ENCODE results near the gene GRID2.

DNA sequence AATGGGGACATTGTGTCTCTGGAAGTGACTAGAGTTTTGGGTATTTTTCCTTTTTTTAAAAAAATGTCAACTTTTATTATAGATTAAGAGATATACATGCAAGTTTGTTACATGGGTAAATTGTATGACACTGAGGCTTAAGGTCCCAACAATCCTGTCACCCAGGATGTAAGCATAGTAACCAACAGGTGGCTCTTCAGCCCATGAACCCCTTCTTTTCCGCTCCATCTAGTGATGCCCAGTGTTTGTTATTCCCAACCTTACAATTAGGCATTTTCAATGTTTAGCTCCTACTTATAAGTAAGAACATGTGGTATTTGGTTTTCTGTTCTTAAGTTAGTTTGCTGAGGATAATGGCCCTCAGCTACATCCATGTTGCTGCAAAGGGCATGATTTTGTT, 102.7 kb downstream of the GRID2 start:
- TF ChIP-seq POLR2AphosphoS5 (IDR thresholded peaks at IDR 0.05; ENCODE audit: low read depth, low read length), result no peak
- TF ChIP-seq REST (IDR thresholded peaks at IDR 0.05; ENCODE audit: insufficient read depth in 1 of 2, low read depth in 2 of 2, low read length in 2 of 2), result no peak
- TF ChIP-seq SIN3A (IDR thresholded peaks at IDR 0.05; ENCODE audit: borderline replicate concordance, insufficient read depth, low read length), result no peak
- no peak for TF ChIP-seq TAF1 (IDR thresholded peaks at IDR 0.05; ENCODE audit: borderline replicate concordance, insufficient read depth, low read length)
